Spleen (tissue), 7 donors: ENCODE data around the gene C10orf90.

Experiments
- POLR2A ChIP-seq, 3 donors: fragments of 450-650 bp; IDR thresholded peaks; one replicate each; pipeline ENCODE4 v1.5.1; 2017; ENCODE audit warnings: antibody characterized with exemption in 3 of 3, mild to moderate bottlenecking in 1 of 3
- POLR2AphosphoS5 ChIP-seq, 3 donors: sonication (generic); formaldehyde crosslinking; IDR thresholded peaks; one replicate each; pipeline ENCODE4 v1.5.1; 2017; ENCODE audit warnings: antibody characterized with exemption in 3 of 3
- TF ChIP-seq, protein P1 (sequence below), 11 experiments: fragments of 200-600 bp in 7 of 11; fragments of 450-650 bp in 4 of 11; sonication (generic) in 4 of 11; IDR thresholded peaks in 8 of 11; conservative IDR thresholded peaks in 3 of 11; 1 replicate in 7 of 11; 2 replicates in 4 of 11; pipeline versions ENCODE4 v1.4.0 to v1.8.0; 2016 to 2021; ENCODE audit warnings: antibody characterized with exemption in 11 of 11, inconsistent platforms in 4 of 11, mild to moderate bottlenecking in 1 of 11
- donor health status: DM: no; HTN: no; CAD: no; lungs with moderate emphysema.
- donor health status: DM: no; HTN: no; CAD: no.
- donor health status: DM: no; HTN: no; CAD: no.

DNA sequence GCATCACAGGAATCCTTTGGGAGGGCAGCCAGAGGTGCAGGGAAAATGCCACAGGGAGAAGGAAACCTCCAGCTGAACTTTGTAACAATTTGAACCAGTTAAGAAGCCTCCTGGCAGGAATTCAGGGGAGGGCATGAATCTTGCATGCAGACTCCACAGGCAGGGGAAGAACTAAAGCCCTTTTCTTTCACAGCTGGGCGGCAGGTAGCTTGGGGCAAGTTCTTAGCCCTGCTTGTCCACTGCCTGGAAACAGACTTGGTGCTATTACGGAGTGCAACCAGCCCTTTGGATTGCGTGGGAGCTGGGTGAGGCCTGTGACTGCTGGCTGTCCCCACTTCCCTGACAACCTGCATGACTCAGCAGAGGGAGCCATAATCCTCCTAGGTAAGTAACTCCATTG lies 230.6 kb downstream of the C10orf90 start:
- TF ChIP-seq, protein P1, sequence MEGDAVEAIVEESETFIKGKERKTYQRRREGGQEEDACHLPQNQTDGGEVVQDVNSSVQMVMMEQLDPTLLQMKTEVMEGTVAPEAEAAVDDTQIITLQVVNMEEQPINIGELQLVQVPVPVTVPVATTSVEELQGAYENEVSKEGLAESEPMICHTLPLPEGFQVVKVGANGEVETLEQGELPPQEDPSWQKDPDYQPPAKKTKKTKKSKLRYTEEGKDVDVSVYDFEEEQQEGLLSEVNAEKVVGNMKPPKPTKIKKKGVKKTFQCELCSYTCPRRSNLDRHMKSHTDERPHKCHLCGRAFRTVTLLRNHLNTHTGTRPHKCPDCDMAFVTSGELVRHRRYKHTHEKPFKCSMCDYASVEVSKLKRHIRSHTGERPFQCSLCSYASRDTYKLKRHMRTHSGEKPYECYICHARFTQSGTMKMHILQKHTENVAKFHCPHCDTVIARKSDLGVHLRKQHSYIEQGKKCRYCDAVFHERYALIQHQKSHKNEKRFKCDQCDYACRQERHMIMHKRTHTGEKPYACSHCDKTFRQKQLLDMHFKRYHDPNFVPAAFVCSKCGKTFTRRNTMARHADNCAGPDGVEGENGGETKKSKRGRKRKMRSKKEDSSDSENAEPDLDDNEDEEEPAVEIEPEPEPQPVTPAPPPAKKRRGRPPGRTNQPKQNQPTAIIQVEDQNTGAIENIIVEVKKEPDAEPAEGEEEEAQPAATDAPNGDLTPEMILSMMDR (IDR thresholded peaks at IDR 0.05 in 8 of 11, conservative IDR thresholded peaks at IDR 0.05 in 3 of 11): no peak
- TF ChIP-seq POLR2A (IDR thresholded peaks at IDR 0.05): no peak
- TF ChIP-seq POLR2AphosphoS5 (IDR thresholded peaks at IDR 0.05): no peak
